GM12878 (cell line): Measurements from ENCODE around the gene IER5L.

ENCODE experiments used
- EZH2 ChIP-seq: IDR thresholded peaks from 2 replicates; pipeline ENCODE4 v1.6.1; 2012; ENCODE audit warnings: low read depth, mild to moderate bottlenecking, control low read depth, inconsistent platforms, low read length, borderline replicate concordance; ENCODE audit not compliant: control insufficient read depth
- TF ChIP-seq, protein P1 (sequence below), 3 experiments: IDR thresholded peaks in 2 of 3; conservative IDR thresholded peaks in 1 of 3; 2 replicates each; pipeline ENCODE4 v1.5.1; 2011; ENCODE audit warnings: low read depth in 3 of 3, low read length in 3 of 3, mild to moderate bottlenecking in 3 of 3, control low read depth in 2 of 3, moderate library complexity in 2 of 3, inconsistent platforms in 1 of 3, mixed read lengths in 1 of 3; ENCODE audit not compliant: control insufficient read depth in 2 of 3, insufficient read depth in 1 of 3; ENCODE audit errors: extremely low read depth in 1 of 3

GRCh38 chr9:129176701-129177442 lies 1.2 kb downstream of the IER5L start:
- no peak for TF ChIP-seq EZH2
- TF ChIP-seq, protein P1, sequence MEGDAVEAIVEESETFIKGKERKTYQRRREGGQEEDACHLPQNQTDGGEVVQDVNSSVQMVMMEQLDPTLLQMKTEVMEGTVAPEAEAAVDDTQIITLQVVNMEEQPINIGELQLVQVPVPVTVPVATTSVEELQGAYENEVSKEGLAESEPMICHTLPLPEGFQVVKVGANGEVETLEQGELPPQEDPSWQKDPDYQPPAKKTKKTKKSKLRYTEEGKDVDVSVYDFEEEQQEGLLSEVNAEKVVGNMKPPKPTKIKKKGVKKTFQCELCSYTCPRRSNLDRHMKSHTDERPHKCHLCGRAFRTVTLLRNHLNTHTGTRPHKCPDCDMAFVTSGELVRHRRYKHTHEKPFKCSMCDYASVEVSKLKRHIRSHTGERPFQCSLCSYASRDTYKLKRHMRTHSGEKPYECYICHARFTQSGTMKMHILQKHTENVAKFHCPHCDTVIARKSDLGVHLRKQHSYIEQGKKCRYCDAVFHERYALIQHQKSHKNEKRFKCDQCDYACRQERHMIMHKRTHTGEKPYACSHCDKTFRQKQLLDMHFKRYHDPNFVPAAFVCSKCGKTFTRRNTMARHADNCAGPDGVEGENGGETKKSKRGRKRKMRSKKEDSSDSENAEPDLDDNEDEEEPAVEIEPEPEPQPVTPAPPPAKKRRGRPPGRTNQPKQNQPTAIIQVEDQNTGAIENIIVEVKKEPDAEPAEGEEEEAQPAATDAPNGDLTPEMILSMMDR (IDR thresholded peaks at IDR 0.05 in 2 of 3, conservative IDR thresholded peaks at IDR 0.05 in 1 of 3; ENCODE audit: control insufficient read depth in 2 of 3, extremely low read depth in 1 of 3, insufficient read depth in 1 of 3, low read depth in 3 of 3, low read length in 3 of 3) = no peak
